Fibroblast of the conjunctiva (primary cell): ENCODE results near the gene JAZF1.

Experiments used
- DNase-seq: peaks from one replicate; pipeline ENCODE4 v3.0.0-alpha.2; 2010; ENCODE audit warnings: low read depth

The JAZF1 gene

DNA sequence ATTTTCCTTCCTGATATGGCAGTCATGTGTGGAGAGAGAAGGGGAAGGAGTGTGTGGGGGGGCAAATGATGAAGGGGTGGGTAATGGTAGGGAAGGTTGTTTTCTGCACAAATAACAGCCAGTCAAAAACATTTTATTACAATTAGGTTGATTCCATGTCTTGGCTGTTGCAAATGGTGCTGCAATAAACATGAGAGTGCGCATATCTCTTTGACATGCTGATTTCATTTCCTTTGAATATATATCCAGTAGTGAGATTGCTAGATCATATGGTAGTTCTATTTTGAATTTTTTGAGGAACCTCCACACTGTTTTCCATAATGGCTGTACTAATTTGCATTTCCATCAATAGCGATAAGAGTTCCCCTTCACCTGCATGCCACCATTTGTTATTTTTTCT lies 10.6 kb upstream of the JAZF1 start:
- no peak for DNase-seq

- no peak for DNase-seq
These were observed 9.6 kb upstream of the JAZF1 start for GRCh38 chr7:28190077-28190710.

DNA sequence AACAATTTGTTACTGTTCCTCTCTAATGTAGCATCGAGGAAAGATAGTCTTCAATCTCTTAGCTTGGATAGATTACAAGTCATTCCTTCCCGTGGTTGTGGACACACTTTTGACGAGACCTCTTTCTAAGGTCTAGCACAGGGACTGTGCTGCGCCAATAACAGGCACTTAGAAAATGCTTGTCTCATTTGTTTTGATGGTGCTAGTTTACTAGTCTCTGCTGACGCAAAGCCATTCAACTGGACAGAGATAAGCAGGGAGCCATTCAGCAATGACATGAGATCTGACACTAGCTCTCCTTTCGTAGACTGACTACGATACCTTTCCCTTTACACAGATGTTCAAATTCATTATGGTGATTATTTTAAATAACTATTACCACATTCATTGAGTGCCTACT lies 6.4 kb upstream of the JAZF1 start:
- no peak for DNase-seq

- no peak for DNase-seq
These were observed 3.0 kb upstream of the JAZF1 start for GRCh38 chr7:28183627-28184026.

DNA sequence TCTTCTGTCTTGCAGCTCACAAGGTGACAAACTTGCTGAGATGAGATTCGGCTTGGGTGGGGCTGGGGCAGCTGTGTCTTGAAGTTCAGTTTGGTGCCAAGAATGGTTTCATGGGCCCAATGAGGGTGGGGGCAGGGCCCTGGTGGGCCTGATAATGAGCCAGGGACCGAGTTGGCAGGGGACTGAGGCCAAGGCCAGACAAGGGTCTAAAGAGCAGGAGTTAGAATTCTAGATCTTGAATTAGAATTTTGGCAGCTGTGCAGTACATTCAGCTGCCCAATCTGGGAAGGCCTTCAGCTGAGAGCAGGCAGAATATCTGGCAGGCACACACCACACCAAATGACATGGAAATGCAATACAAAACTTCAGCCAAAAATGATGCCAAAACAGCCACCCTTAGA lies 1.5 kb upstream of the JAZF1 start:
- no peak for DNase-seq

DNA sequence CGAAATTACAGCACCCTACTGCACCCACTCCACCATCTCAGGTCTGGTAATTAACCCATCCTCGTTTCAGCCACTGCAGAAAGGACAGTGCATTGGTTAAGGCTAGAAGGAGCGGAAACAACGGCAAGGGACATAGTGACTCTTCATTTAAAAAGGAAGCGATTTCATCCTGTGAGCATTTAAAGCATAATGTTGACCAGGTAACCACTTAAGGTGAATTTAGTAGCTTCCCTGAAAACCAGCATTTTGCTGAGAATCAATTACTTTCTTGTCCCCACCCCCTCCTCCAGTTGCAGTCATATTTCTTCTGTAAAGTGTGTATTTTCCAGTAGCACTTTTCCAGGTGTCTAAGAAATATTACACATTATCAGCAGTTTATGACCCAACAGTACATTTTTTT lies 821 bp upstream of the JAZF1 start:
- no peak for DNase-seq

DNA sequence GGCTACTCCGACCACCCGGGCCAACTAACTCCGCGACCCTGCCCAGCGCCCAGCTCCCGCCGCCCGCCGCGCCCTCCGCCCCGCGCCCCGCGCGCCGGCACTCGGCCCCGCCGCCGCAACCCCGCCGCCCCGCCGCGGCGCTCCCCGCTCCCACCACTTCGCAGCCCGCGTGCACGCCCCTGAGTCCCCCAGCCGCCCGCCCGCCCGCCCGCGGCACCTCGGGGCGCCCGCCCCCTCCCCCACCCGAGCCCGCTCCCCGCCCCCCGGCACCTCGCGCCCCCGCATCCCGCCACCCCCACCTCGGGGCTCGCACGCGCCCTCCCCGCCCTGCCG lies 598 bp downstream of the JAZF1 start:
- DNase-seq, result no peak

GRCh38 chr7:28179120-28180030 lies 1.2 kb downstream of the JAZF1 start:
- no peak for DNase-seq

- DNase-seq, result no peak
These were observed 2.0 kb downstream of the JAZF1 start for GRCh38 chr7:28178599-28178998.

- no peak for DNase-seq
These were observed 2.8 kb downstream of the JAZF1 start for GRCh38 chr7:28177836-28178235.

DNA sequence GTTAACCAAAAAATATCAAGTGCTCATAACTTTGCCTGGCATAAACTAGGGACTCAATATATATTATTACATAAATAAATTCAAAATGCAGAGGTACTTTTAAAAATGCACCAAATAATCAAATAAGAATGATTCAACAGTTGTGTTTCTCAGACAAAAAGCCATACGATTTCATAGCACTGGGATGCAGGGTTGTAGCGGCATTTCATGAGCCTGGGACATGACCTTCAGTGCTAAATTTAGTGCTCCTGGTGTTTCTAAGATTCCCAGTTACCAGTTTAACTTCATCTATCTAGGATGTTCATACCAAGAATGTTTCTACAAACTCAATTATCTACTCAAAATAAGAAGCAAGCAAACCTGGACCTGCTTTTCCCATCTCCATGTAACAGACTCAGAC lies 4.0 kb downstream of the JAZF1 start:
- no peak for DNase-seq

DNA sequence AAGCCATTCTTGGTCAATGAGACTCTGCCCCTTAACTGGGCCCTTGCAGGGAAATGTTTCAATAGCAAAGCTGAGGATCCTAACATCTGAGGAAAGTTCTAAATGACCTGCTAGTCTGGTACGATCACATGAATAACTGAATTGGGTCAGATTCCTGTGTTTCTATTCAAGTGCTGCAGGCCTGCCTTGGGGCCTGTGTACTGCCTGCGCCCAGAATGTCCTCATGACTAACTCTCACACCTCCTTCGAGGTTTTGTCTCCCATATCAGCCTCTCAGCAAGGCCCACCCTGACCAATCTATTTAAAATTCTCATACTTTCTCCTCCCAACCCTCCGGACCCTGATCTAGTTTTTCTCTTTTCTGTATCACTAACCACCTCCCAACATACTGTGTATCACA lies 4.4 kb downstream of the JAZF1 start:
- no peak for DNase-seq

- no peak for DNase-seq
These were observed 5.5 kb downstream of the JAZF1 start for GRCh38 chr7:28174901-28175661.

DNA sequence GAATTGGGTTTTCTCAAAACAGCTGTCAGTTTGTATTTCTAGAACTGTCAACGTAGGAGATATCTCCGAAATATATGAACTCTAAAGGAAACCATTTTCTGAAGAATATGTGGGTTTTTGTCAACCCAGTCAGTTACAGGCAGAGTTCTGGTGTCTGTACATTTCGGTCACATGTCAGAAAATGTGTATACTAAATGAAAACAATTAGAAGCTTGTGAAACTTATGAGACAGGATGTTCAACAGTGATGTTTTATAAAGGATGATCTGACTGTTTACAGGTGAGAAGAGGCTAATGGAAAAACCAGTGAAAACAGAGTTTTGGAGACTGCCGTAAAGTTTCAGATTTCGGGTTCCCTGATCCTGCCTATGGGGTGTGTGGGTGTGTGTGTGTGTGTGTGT lies 6.2 kb downstream of the JAZF1 start:
- no peak for DNase-seq

DNA sequence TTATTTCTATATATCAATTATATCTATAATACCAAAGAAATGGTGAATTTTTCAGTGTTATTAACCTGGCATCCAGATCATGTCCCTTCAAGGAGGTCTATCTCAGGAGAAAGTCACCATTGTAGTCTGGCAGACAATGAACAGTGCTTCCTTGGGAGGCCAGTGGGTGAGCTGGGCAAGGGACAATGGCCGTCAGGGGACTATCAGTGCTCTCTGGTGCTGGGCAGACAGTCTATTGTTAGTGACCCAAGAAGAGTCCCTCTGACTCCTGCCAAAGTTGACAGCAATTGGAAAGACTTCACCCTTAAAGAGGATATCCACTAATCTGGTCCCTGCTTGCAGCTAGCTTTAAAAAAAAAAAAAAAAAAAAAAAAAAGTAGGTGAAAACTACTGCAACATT lies 7.1 kb downstream of the JAZF1 start:
- no peak for DNase-seq

DNA sequence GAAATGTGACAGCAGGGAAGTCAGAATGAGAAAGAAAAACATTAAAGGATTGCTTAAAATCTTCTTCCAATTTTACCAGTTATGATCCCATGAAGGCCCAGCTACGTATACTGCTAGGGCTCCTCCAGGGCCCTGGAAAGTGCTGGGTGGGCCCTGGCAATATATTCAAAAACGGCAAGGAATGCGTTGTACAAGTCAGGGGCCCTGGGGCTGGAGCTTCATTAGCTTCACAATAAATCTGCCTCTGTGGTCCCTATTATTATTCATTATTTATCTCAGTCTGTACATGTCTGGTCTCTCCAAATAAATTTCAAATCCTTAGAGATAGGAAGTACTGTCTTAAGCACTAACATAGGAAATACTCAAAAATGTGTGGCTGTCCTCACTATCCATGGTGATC lies 7.6 kb downstream of the JAZF1 start:
- DNase-seq, result no peak

- no peak for DNase-seq
These were observed 9.9 kb downstream of the JAZF1 start for GRCh38 chr7:28170701-28171100.

GRCh38 chr7:28169230-28169629 lies 11.4 kb downstream of the JAZF1 start:
- DNase-seq, result no peak

DNA sequence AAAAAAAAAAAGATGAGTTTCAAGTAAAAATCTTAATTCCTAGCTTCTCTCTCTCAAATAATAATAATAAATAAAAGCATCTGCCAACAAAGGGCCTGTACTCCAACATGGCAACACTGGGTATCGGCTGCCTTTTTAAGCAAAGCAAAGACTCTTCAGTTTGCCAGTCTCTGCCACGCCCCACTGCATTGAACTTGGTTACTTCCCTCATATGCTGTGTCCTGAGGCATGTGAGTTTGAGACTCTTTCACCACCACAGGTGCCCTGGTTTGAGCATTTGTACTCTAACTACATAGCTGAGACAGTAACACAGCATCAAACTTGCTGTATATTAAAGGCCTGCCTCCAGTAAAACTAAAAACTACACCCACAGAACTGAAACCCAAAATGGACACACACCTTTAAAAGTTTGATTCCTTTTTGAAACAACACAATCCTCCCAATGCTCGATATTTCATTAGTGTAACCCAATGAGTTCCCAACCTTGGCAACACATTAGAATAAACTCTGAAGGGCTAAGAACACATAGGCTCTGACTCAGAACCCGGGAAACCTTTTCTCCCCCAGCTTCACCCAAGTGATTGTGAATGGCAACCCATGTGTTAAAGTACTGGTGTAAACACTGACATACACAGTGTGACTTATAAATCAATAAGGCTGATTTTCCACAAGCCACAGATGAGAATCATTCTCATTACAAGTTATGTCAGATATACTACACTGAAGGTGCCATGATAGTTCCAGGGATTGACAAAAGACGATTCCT lies 12.0 kb downstream of the JAZF1 start:
- DNase-seq, result no peak

- no peak for DNase-seq
These were observed 13.4 kb downstream of the JAZF1 start for GRCh38 chr7:28166982-28167715.
